Measurements from ENCODE around the gene SGCD.

SGCD gene

GRCh38 chr5:156421798-156422197, 94.8 kb downstream of the SGCD start:
- Histone ChIP-seq H3K4me1 (ENCODE audit: control insufficient read depth in 1 of 2, insufficient read depth in 1 of 2, low read depth in 1 of 2, low read length in 1 of 2) (no peaks in the 10 kb centered on the region), H3K27ac (no peak overlapping the region), H3K4me3 (ENCODE audit: low read depth in 1 of 2, low read length in 1 of 2) (no peak overlapping the region), H3K27me3 (no peaks in the 10 kb centered on the region), H3K36me3 (no peaks in the 10 kb centered on the region), H3K9me3 (no peaks in the 10 kb centered on the region)
- no peak for TF ChIP-seq CTCF (IDR thresholded peaks at IDR 0.05)

GRCh38 chr5:156423597-156423996, 96.6 kb downstream of the SGCD start:
- no peak for TF ChIP-seq CTCF (IDR thresholded peaks at IDR 0.05)
- no peaks in the 10 kb centered on the region for H3K4me1 ChIP-seq (ENCODE audit: control insufficient read depth in 1 of 2, insufficient read depth in 1 of 2, low read depth in 1 of 2, low read length in 1 of 2)
- no peaks in the 10 kb centered on the region for H3K36me3 ChIP-seq
- H3K27me3 ChIP-seq, result no peaks in the 10 kb centered on the region
- H3K4me3 ChIP-seq (ENCODE audit: low read depth in 1 of 2, low read length in 1 of 2), result no peak overlapping the region
- no peaks in the 10 kb centered on the region for H3K9me3 ChIP-seq
- no peak overlapping the region for H3K27ac ChIP-seq

DNA sequence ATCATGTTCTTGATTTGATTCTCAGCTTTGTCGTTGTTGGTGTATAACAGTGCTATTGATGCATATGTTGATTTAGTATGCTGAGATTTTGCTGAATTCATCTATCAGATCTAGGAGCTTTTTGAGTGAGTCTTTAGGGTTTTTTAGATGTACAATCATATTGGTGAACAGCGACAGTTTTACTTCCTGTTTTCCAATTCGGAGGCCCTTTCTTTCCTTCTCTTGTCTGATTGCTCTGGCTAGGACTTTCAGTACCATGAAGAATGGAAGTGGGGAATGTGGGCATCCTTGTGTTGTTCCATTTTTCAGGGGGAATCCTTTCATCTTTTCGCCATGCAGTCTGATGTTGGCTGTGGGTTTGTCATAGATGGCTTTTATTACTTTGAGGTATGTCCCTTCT, 100.4 kb downstream of the SGCD start:
- Histone ChIP-seq H3K36me3 (no peaks in the 10 kb centered on the region), H3K4me1 (ENCODE audit: control insufficient read depth in 1 of 2, insufficient read depth in 1 of 2, low read depth in 1 of 2, low read length in 1 of 2) (no peaks in the 10 kb centered on the region), H3K4me3 (ENCODE audit: low read depth in 1 of 2, low read length in 1 of 2) (no peak overlapping the region), H3K9me3 (no peaks in the 10 kb centered on the region), H3K27me3 (no peaks in the 10 kb centered on the region), H3K27ac (no peak overlapping the region)
- no peak for TF ChIP-seq CTCF (IDR thresholded peaks at IDR 0.05)

GRCh38 chr5:156431956-156432829, 105.2 kb downstream of the SGCD start:
- Histone ChIP-seq H3K27ac (no peak overlapping the region), H3K27me3 (no peaks in the 10 kb centered on the region), H3K4me1 (ENCODE audit: control insufficient read depth in 1 of 2, insufficient read depth in 1 of 2, low read depth in 1 of 2, low read length in 1 of 2) (no peaks in the 10 kb centered on the region), H3K36me3 (no peaks in the 10 kb centered on the region), H3K9me3 (no peaks in the 10 kb centered on the region), H3K4me3 (ENCODE audit: low read depth in 1 of 2, low read length in 1 of 2) (no peak overlapping the region)
- TF ChIP-seq CTCF (IDR thresholded peaks at IDR 0.05), result no peak

GRCh38 chr5:156432830-156433105, 105.8 kb downstream of the SGCD start:
- H3K27ac ChIP-seq, result no peak overlapping the region
- no peaks in the 10 kb centered on the region for H3K4me1 ChIP-seq (ENCODE audit: control insufficient read depth in 1 of 2, insufficient read depth in 1 of 2, low read depth in 1 of 2, low read length in 1 of 2)
- H3K9me3 ChIP-seq, result no peaks in the 10 kb centered on the region
- H3K4me3 ChIP-seq (ENCODE audit: low read depth in 1 of 2, low read length in 1 of 2), result no peak overlapping the region
- TF ChIP-seq CTCF (IDR thresholded peaks at IDR 0.05), result no peak
- no peaks in the 10 kb centered on the region for H3K27me3 ChIP-seq
- no peaks in the 10 kb centered on the region for H3K36me3 ChIP-seq

Measured in neutrophil (primary cell).